ENCODE data around the gene HEPH.

GRCh38 chrX:66232296-66232695, 68.2 kb downstream of the HEPH start:
- TF ChIP-seq CTCF (IDR thresholded peaks at IDR 0.05; ENCODE audit: low read depth, low read length) = no peak
- no peak for TF ChIP-seq EZH2phosphoT487 (IDR thresholded peaks at IDR 0.05; ENCODE audit: low read depth)
